HFFc6 (cell line): ENCODE data around the gene LFNG. TPM values are rescaled to one million over a fixed set of nuclear protein-coding genes. Genes with fewer than 3 reads are reported as not detected.
A peak's percentile ranks its signal among the peaks of the same experiment; 100 is the strongest.

Source experiments
- DNase-seq: peaks from one replicate; pipeline ENCODE4 v3.0.0-alpha.2; 2018
- H3K27ac Mint-ChIP-seq: 2 replicates; pipeline ENCODE4 v1.8.0; 2020; ENCODE audit warnings: mild to moderate bottlenecking, mixed read lengths
- H3K27me3 Mint-ChIP-seq: 2 replicates; pipeline ENCODE4 v1.8.0; 2021; ENCODE audit warnings: mild to moderate bottlenecking, moderate library complexity, mixed read lengths; ENCODE audit not compliant: insufficient read depth
- H3K36me3 Mint-ChIP-seq: 2 replicates; pipeline ENCODE4 v1.8.0; 2021; ENCODE audit warnings: low read depth, mixed read lengths
- H3K4me1 Mint-ChIP-seq: 2 replicates; pipeline ENCODE4 v1.8.0; 2020; ENCODE audit warnings: low read depth, mixed read lengths
- H3K4me3 Mint-ChIP-seq: 2 replicates; pipeline ENCODE4 v1.8.0; 2020; ENCODE audit warnings: mild to moderate bottlenecking, moderate library complexity, mixed read lengths
- H3K9me3 Mint-ChIP-seq: 2 replicates; pipeline ENCODE4 v1.8.0; 2020; ENCODE audit warnings: mild to moderate bottlenecking, mixed read lengths
- total RNA-seq, 6 experiments: library from RNA; stranded (reverse); fragmentation: NEBNext Ultra II Directional; extraction: Animal tissue kit (Norgen Biotek cat#: 25700); gene quantifications; 2 replicates in 1 of 6; 3 replicates in 5 of 6; pipeline ENCODE4 v1.2.3, GENCODE V29; 2021
- TF ChIP-seq, protein P1 (sequence below): fragments of 200-600 bp; sonication (generic); IDR thresholded peaks from 2 replicates; pipeline ENCODE4 v1.5.0; 2021; ENCODE audit warnings: antibody characterized with exemption, mild to moderate bottlenecking

LFNG gene
- total RNA-seq, 6 experiments from 2014 or later: 8.6 to 11.7 (median 9.6) TPM

DNA sequence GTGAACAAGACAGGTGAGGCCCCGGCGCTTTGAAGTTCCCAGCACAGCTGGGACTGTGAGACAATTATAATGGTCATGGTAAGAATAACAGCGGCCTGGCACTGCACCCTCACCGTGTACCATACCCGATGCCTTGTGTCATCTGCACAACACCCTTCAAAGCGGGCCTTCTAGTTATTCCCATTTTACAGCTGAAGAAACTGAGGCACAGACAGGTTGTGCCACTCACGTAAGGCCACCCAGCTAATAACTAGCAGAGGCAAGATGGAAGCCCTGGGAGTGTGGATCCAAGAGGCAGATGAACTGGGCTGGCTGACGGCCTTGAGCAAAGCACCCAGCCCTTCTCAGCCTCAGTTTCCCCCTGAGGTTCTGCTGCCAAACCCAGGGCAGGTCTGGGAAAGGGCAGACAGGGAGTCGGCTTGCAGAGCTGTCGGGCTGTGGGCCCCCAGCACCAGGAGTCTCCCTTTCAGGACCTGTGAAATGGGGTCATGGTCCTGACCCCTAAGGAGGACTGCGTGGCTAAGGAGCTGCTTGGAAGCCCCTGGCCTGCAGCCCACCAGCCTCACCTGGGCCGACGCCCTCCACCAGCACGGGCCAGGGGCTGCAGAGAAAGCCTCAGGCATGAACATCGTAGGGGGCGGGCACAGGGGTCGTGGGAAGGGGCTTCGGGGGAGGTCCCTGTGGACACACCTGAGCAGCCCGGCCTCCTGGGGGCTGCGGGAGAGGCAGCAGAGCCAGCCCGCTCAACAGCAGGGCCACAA is 15.3 kb upstream of the LFNG start:
- H3K27me3 Mint-ChIP-seq: peaks cover under 1% of the 10 kb centered on the region; the same call in 1 of the 2 replicates
- peaks cover 11% of the 10 kb centered on the region for H3K4me1 Mint-ChIP-seq
- TF ChIP-seq, protein P1, sequence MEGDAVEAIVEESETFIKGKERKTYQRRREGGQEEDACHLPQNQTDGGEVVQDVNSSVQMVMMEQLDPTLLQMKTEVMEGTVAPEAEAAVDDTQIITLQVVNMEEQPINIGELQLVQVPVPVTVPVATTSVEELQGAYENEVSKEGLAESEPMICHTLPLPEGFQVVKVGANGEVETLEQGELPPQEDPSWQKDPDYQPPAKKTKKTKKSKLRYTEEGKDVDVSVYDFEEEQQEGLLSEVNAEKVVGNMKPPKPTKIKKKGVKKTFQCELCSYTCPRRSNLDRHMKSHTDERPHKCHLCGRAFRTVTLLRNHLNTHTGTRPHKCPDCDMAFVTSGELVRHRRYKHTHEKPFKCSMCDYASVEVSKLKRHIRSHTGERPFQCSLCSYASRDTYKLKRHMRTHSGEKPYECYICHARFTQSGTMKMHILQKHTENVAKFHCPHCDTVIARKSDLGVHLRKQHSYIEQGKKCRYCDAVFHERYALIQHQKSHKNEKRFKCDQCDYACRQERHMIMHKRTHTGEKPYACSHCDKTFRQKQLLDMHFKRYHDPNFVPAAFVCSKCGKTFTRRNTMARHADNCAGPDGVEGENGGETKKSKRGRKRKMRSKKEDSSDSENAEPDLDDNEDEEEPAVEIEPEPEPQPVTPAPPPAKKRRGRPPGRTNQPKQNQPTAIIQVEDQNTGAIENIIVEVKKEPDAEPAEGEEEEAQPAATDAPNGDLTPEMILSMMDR: no peak
- H3K27ac Mint-ChIP-seq: no peak overlapping the region
- no peaks in the 10 kb centered on the region for H3K36me3 Mint-ChIP-seq
- H3K9me3 Mint-ChIP-seq: no peaks in the 10 kb centered on the region
- no peak for DNase-seq
- H3K4me3 Mint-ChIP-seq: no peak overlapping the region

DNA sequence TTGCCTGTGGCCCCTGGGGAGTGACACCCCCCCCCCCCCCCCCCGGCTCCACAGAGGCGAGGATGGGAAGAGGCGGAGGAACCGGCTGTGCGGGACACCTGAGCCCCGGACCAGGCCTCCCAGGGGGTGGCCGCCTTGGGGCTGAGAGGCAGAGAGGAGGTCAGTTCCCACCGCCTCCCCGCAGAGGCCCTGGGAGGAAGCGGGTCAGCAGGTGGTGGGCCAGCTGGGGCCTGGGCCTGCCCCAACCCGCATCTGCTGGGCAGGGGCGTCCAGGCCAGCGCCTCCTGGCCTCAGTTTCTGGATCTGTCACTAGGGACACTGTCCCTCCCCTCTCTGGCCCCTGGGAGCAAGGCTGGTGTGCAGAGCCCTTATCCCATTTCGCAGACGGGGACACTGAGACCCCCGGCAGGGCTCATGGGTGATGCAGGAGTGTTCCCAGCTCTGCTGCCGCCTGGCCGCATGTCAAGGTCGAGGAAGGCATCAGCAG is 14.6 kb upstream of the LFNG start:
- H3K4me3 Mint-ChIP-seq: no peak overlapping the region
- DNase-seq: no peak
- TF ChIP-seq, protein P1: no peak
- H3K9me3 Mint-ChIP-seq: no peaks in the 10 kb centered on the region
- H3K27ac Mint-ChIP-seq: no peak overlapping the region
- no peaks in the 10 kb centered on the region; the same call in 1 of the 2 replicates for H3K27me3 Mint-ChIP-seq
- peaks cover 11% of the 10 kb centered on the region for H3K4me1 Mint-ChIP-seq
- H3K36me3 Mint-ChIP-seq: no peaks in the 10 kb centered on the region

DNA sequence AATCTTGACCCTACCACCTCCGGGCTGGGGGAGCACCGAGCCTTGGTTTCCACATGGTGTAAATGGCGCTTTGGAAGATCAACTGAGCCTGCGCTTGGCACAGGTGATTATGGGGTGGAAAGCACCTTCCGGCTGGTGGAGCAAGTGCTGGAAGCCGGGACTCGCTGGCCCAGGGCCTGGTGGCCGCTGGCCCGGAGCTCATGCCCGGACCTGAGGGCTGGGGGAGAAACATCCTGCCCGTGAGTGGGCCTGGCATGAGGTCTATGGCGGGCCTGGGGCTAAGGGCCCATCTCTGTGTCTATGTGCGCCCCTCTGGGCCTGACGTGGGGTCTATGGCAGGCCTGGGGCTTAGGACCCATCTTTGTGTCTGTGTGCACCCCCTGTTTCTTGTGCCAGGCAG is 14.2 kb upstream of the LFNG start:
- no peak overlapping the region for H3K27ac Mint-ChIP-seq
- no peak overlapping the region for H3K4me3 Mint-ChIP-seq
- no peaks in the 10 kb centered on the region for H3K36me3 Mint-ChIP-seq
- TF ChIP-seq, protein P1: no peak
- H3K4me1 Mint-ChIP-seq: peaks cover 11% of the 10 kb centered on the region
- H3K9me3 Mint-ChIP-seq: no peaks in the 10 kb centered on the region
- DNase-seq: no peak
- H3K27me3 Mint-ChIP-seq: no peaks in the 10 kb centered on the region; the same call in 1 of the 2 replicates

DNA sequence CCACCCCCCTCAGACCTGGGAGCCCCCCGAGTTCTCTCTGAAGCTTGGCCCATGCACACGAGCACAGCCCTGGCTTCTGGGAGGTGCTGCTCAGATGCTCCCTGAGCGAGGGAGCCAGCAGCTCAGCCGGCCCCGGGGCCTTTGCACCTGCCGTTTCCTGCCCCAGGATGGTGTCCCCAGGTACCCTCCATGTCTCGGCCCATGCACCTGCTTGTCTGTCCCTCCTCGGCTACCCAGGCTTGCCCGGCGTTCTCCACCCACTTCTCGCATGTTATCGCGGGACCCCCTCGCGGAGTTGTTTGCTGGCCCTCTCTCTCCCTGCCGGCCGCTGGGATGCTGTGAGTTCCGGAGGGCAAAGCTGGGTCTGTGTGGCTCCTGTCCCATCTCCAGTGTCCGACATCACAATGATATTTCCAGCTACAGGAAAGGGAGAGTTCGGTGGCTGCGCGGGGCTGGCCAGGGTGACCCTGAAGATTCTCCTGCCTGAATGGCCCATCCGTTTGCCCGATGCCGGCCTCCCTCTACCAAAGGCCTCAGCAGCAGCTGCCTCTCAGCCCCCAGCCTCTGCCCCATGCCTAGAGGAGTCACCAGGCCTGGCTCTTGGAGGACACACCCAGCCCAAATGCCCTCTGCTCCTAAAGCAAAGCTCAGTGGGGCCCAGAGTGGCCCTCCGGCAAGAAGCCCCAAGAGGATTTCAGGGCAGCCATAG is 12.2 kb upstream of the LFNG start:
- no peak overlapping the region; the same call in 1 of the 2 replicates for H3K27ac Mint-ChIP-seq
- DNase-seq: no peak
- no peaks in the 10 kb centered on the region for H3K9me3 Mint-ChIP-seq
- no peaks in the 10 kb centered on the region for H3K27me3 Mint-ChIP-seq
- peaks cover 11% of the 10 kb centered on the region for H3K4me1 Mint-ChIP-seq
- no peak overlapping the region for H3K4me3 Mint-ChIP-seq
- TF ChIP-seq, protein P1: no peak
- no peaks in the 10 kb centered on the region for H3K36me3 Mint-ChIP-seq

DNA sequence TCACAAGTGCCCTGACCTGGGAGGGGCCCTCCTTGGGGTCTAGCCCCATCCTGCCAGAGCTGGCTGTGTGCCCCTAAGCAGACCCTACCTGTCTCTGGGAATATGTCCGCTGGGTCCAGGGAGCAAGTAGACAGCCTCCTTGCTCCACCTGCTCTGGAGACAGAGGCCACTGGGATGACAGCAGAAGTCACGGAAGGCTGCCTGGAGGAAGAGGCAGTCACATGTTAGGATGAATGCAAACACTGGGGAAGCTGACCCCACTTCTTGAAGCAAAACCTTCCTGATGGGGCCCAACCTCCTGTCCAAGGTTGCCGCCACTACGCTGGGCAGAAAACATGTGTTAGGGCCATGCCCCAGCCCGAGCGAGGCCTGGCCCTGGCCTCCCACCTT is 11.7 kb upstream of the LFNG start:
- Mint-ChIP-seq H3K27ac (peak overlapping the region; percentile 70; the same call in 1 of the 2 replicates), H3K4me3 (no peak overlapping the region), H3K36me3 (no peaks in the 10 kb centered on the region)

More for the DNA sequence above, 11.7 kb upstream of the LFNG start:
- Mint-ChIP-seq H3K4me1 (peaks cover 11% of the 10 kb centered on the region), H3K27me3 (no peaks in the 10 kb centered on the region), H3K9me3 (no peaks in the 10 kb centered on the region)
- DNase-seq: no peak
- TF ChIP-seq, protein P1: no peak
